Heart left ventricle (tissue), 16 donors: ENCODE measurements around the gene FREM2. TPM values are rescaled to one million over a fixed set of nuclear protein-coding genes. Genes with fewer than 3 reads are reported as not detected.

Experiments
- ATAC-seq, 4 donors: fragments of 200-7000 bp; cut with Tn5 transposase; one replicate each; pipeline ENCODE4 v1.9.1; 2020 to 2022; ENCODE audit warnings: moderate library complexity in 4 of 4, mild to moderate bottlenecking in 3 of 4, moderate number of reproducible peaks in 1 of 4
- DNase-seq, 5 donors: peaks; one replicate each; pipeline ENCODE4 v3.0.0-alpha.2; 2020
- H3K27ac ChIP-seq, 12 donors: fragments of 200-600 bp; sonication (generic) in 4 of 12; one replicate each; pipeline versions ENCODE4 v1.5.0 to v1.8.0; 2016 to 2022; ENCODE audit warnings: mild to moderate bottlenecking in 2 of 12
- H3K27me3 ChIP-seq, 9 donors: fragments of 200-600 bp; sonication (generic) in 2 of 9; one replicate each; pipeline versions ENCODE4 v1.5.1 to v1.8.0; 2016 to 2022; ENCODE audit warnings: mild to moderate bottlenecking in 3 of 9
- H3K36me3 ChIP-seq, 9 donors: fragments of 200-600 bp; sonication (generic) in 2 of 9; one replicate each; pipeline versions ENCODE4 v1.5.0 to v1.8.0; 2018 to 2022; ENCODE audit warnings: mild to moderate bottlenecking in 2 of 9
- H3K4me1 ChIP-seq, 12 donors: fragments of 200-600 bp; sonication (generic) in 4 of 12; one replicate each; pipeline versions ENCODE4 v1.5.0 to v1.8.0; 2016 to 2022; ENCODE audit warnings: mild to moderate bottlenecking in 3 of 12
- H3K4me3 ChIP-seq, 12 donors: fragments of 200-600 bp; sonication (generic) in 4 of 12; one replicate each; pipeline versions ENCODE4 v1.5.0 to v1.8.0; 2017 to 2022; ENCODE audit warnings: mild to moderate bottlenecking in 9 of 12, moderate library complexity in 4 of 12
- H3K9me3 ChIP-seq, 12 donors: fragments of 200-600 bp; sonication (generic) in 4 of 12; one replicate each; pipeline versions ENCODE4 v1.5.0 to v1.8.0; 2016 to 2022; ENCODE audit warnings: mild to moderate bottlenecking in 1 of 12
- POLR2A ChIP-seq, 2 donors: fragments of 450-650 bp; IDR thresholded peaks; one replicate each; pipeline ENCODE4 v1.6.1; 2017; ENCODE audit warnings: antibody characterized with exemption in 2 of 2, mild to moderate bottlenecking in 2 of 2, moderate library complexity in 2 of 2
- WGBS, 4 donors: extraction: QIAGEN DNeasy Blood & Tissue Kit in 2 of 4; methylation state at CpG; one replicate each; pipeline versions ENCODE4 v1.1.5 to v1.1.7; 2013 to 2018; 5-methylcytosine and 5-hydroxymethylcytosine counted together
- intact Hi-C, 10 donors: fragments of 100-400 bp; cut with DNase I; formaldehyde crosslinking; loops; one replicate each; pipeline versions ENCODE4 v1.11.1 to v1.14.2; 2022
- polyA plus RNA-seq, 2 donors: library from polyadenylated mRNA; stranded (reverse); fragments of 200-250 nt; gene quantifications; one replicate each; pipeline ENCODE4 v1.2.3, GENCODE V29; 2013
- total RNA-seq, 9 donors: library from RNA; depleted of rRNA in 2 of 9; stranded (reverse); fragments of >200 nt in 2 of 9; fragmentation: NEBNext Ultra II Directional in 3 of 9; extraction: Animal tissue kit (Norgen Biotek cat#: 25700) in 3 of 9; gene quantifications; one replicate each; pipeline versions ENCODE4 v1.1.0 to v1.2.4, GENCODE V29; 2016 to 2023
- TF ChIP-seq, protein P1 (sequence below), 12 donors: fragments of 200-600 bp; sonication (generic) in 4 of 12; IDR thresholded peaks; one replicate each; pipeline versions ENCODE4 v1.5.0 to v1.8.0; 2018 to 2022; ENCODE audit warnings: antibody characterized with exemption in 12 of 12, mild to moderate bottlenecking in 5 of 12
- donor health status: ischemic (EF 13 %, LVEDD 7.1; RV severe dilation, severe dysfunction).
- donor health status: healthy with polysubstance abuse.
- donor health status: DM: no; HTN: yes; CAD: no.
- donor health status: DM: no; HTN: no; CAD: no.
- donor health status: ischemic (EF 25% LVEDD 6.9; RV normal size, moderate dysfunction).
- donor health status: ischemic (EF 25% LVEDD 5.7; RV mildly dilated, moderate dysfunction).
- donor health status: healthy.
- donor health status: DM: yes; HTN: yes; CAD: no.
- donor health status: ischemic (EF 35%, LVEDD 5.7; RV mildly dilated, moderate dysfunction).
- donor health status: nonischemic (EF 11% LVEDD 7.7; RV severe dilation, severe dysfunction).
- donor health status: DM: yes; HTN: yes; CAD: no.
- donor health status: PGD.
- donor health status: ischemic (EF 29% LVEDD 5.4; RV normal size, mild dysfunction).
- donor health status: nonischemic (EF 23%, LVEDD 6.1; RV moderate dilation, normal function).

The FREM2 gene
- total and polyA plus RNA-seq, 11 donors: 0.02 to 0.35 (median 0.13) TPM

DNA sequence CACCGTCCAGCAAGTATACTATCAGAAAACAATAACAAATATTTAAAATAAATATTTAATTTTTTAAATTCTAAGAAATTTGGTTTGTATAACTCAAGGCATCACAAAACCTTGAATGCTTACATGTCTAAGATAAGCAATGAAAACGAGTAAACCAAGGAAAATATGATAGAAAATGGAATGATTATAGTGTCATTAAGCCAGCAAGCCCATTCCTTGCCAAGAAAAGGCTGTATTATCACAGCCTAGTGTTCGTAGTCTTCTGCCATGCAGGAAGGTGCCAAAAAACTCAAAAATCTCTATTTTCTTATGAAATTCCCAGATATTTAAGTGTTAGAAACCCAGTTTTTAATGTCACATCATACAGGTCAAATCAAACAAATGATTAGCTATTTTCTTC is 167.3 kb downstream of the FREM2 start:
- WGBS, 4 donors: 45 to 73% (median 59%) methylated on average over 3 of the region's 3 CpGs
- no peaks in the 10 kb centered on the region for H3K9me3 ChIP-seq
- ATAC-seq (no peak), DNase-seq (no peak)
- H3K4me1 ChIP-seq: no peaks in the 10 kb centered on the region
- TF ChIP-seq, protein P1, sequence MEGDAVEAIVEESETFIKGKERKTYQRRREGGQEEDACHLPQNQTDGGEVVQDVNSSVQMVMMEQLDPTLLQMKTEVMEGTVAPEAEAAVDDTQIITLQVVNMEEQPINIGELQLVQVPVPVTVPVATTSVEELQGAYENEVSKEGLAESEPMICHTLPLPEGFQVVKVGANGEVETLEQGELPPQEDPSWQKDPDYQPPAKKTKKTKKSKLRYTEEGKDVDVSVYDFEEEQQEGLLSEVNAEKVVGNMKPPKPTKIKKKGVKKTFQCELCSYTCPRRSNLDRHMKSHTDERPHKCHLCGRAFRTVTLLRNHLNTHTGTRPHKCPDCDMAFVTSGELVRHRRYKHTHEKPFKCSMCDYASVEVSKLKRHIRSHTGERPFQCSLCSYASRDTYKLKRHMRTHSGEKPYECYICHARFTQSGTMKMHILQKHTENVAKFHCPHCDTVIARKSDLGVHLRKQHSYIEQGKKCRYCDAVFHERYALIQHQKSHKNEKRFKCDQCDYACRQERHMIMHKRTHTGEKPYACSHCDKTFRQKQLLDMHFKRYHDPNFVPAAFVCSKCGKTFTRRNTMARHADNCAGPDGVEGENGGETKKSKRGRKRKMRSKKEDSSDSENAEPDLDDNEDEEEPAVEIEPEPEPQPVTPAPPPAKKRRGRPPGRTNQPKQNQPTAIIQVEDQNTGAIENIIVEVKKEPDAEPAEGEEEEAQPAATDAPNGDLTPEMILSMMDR (IDR thresholded peaks at IDR 0.05): no peak
- no peak for TF ChIP-seq POLR2A (IDR thresholded peaks at IDR 0.05)
- H3K4me3 ChIP-seq: no peak overlapping the region
- no peak overlapping the region for H3K27ac ChIP-seq
- no peaks in the 10 kb centered on the region for H3K36me3 ChIP-seq
- intact Hi-C loops: no loop called here
- H3K27me3 ChIP-seq: peaks cover 0 to 5% (median 0%) of the 10 kb centered on the region in 9 donors

DNA sequence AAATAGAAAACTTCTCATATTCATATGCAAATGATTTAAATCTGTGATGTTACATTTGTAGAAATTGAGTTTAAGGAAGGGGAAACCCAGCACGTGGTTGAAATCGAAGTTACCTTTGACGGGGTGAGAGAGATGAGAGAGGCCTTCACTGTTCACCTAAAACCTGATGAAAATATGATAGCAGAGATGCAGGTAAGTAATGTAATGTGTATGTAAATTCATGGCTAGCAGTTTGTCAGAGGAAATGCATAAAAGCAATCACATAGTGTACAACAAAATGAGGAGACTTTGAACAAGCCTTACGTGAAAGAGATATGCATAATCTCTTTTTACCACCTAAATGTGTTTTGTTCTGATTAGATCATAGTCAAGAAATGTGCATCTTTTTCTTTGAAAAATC is 169.2 kb downstream of the FREM2 start:
- TF ChIP-seq, protein P1 (IDR thresholded peaks at IDR 0.05): no peak
- no peak for TF ChIP-seq POLR2A (IDR thresholded peaks at IDR 0.05)
- no peaks in the 10 kb centered on the region for H3K27me3 ChIP-seq
- WGBS, 4 donors: 78 to 84% (median 82%) methylated on average over 4 of the region's 4 CpGs
- intact Hi-C loops: no loop called here
- no peak overlapping the region for H3K27ac ChIP-seq
- no peak overlapping the region for H3K4me3 ChIP-seq
- H3K9me3 ChIP-seq: no peaks in the 10 kb centered on the region
- DNase-seq (no peak), ATAC-seq (no peak)
- H3K36me3 ChIP-seq: no peaks in the 10 kb centered on the region
- no peaks in the 10 kb centered on the region for H3K4me1 ChIP-seq

DNA sequence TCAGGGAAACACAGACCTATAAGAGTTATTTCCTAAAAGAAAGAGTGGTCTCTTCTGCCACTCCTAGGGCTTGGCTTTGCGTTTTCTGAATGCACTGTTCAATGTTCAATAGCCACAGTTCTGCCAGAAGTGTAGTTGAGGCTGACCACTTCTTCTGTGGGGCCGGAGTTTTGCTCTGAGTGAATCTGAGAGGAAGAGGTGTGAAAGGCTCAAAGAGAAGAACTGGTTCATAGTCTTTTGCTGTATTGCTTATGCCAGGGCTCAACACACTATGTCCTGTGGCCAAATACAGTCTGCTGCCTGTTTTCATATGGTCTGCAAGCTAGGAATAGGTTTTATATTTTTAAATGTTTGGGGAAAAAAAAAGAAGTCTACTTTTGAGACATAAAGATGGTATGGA is 175.6 kb downstream of the FREM2 start:
- DNase-seq (no peak), ATAC-seq (no peak)
- TF ChIP-seq, protein P1 (IDR thresholded peaks at IDR 0.05): no peak
- no peaks in the 10 kb centered on the region for H3K27me3 ChIP-seq
- no peak overlapping the region for H3K4me3 ChIP-seq
- H3K4me1 ChIP-seq: no peaks in the 10 kb centered on the region
- WGBS, 4 donors: 83 to 88% (median 86%) methylated on average over 2 of the region's 2 CpGs
- H3K27ac ChIP-seq: no peak overlapping the region
- H3K36me3 ChIP-seq: no peaks in the 10 kb centered on the region
- intact Hi-C loops: no loop called here
- no peaks in the 10 kb centered on the region for H3K9me3 ChIP-seq

DNA sequence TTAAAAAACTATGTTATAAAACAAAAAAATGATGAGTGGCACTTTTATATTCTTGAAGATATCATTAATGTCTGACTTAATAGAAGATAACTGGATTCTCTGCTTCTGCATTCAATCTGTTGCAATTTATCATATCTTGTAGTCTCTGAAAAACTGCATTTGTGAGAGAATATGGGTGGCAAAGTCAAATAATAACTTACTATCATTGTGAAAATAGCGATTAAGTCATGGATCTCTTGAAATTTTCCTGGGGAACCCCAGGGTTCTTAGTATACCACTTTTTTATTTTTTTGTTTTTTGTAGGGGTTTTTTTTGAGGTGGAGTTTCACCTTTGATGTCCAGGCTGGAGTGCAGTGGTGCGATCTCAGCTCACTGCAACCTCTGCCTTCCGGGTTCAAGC is 176.7 kb downstream of the FREM2 start:
- DNase-seq: no peak
- Histone ChIP-seq H3K27me3 (no peaks in the 10 kb centered on the region), H3K4me3 (no peak overlapping the region), H3K27ac (no peak overlapping the region), H3K4me1 (no peaks in the 10 kb centered on the region), H3K9me3 (no peaks in the 10 kb centered on the region), H3K36me3 (no peaks in the 10 kb centered on the region)
- TF ChIP-seq POLR2A (IDR thresholded peaks at IDR 0.05): no peak
- TF ChIP-seq, protein P1 (IDR thresholded peaks at IDR 0.05): no peak
- no peak for ATAC-seq
- intact Hi-C loops: no loop called here
- WGBS, 4 donors: 89 to 97% (median 95%) methylated on average over 3 of the region's 3 CpGs
